ENCODE results near the gene AXIN1.
"Not testable (repeated sequence)": the region's sequence is repeated elsewhere in the genome, so short reads cannot be mapped to it uniquely, and the experiment has no call there.

The AXIN1 gene

DNA sequence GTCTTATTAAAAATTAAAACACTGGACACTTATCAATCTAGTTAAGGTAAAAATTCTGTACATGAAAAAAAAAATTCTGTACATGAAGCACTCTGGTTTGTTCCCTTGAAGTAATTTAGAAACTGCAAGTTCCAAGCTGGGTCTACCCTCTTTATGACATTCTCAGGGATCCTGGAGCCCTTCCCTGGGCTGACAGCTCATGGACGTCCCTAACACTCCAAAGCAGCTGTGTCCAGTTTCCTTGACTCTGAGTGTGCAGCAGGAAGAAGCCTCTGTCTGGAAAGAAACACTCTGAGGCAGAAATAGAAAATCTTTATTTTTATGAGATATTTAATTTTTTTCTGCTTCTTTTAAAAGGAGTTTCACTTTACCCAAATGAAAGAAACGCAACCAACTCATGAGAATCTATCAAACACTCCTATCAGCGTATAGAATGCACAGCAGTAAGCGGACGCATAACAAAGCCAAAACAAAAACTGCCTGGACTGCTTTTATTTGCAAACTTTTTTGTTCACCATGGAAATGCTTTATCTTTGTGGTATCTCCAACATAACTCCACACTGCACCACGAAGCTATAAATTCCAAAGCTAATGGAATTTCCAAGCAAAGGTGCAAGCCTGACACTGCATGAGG lies 21.2 kb downstream of the AXIN1 start:
- DNase-seq, result not testable (repeated sequence)

DNA sequence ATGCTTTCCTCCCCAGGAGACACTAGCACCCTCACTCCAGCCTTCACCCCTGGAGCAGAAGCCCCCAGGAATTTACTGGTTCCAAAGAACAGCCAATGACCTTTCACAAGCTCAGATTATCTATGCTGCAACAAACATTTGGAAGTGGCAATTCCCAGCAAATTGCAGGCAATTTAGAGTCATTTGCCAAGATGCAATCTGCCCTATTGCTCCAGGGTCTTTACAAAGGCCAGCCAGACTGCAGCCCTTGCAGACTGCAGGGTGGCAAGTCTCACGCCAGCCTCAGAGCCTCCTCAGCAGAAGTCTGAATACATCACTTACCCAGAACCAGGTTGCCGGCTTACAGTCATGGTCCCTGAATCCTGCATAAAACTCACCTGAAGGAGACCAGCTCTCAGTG lies 21.8 kb downstream of the AXIN1 start:
- no peak for DNase-seq

DNA sequence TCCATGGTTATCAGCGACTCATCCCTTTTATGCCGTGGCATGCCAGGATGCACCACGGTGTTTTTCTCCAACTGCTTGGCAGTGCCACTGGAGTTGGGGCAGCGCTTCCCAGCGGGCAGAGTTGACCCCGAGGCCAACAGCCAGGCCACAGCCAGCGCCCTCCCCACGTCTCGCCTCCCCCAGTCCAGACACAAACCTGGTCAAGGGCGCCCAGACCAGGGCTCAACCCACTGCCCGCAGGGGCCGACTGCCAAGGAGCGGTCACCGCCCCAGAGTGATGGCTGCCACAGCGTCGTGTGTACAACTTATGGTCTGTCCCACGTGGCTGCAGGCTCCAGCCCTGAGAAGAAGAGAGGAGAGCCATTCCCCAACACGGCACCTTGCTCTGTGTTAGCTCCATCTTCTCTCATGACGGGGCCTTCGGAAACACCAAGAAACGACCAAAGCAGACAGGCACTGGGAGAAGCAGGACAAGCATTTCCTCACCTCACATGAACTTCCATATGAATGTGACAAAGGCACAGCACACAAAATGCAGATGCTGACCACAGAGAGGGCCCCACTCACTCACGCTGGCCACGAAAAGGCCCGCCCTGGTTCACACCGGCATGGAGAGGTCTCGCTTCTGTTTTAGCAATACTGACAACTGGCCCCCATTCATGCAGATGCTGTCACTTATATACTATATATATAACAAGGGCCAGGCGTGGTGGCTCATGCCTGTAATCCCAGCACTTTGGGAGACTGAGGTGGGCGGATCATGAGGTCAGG lies 27.0 kb downstream of the AXIN1 start:
- DNase-seq, result no peak

DNA sequence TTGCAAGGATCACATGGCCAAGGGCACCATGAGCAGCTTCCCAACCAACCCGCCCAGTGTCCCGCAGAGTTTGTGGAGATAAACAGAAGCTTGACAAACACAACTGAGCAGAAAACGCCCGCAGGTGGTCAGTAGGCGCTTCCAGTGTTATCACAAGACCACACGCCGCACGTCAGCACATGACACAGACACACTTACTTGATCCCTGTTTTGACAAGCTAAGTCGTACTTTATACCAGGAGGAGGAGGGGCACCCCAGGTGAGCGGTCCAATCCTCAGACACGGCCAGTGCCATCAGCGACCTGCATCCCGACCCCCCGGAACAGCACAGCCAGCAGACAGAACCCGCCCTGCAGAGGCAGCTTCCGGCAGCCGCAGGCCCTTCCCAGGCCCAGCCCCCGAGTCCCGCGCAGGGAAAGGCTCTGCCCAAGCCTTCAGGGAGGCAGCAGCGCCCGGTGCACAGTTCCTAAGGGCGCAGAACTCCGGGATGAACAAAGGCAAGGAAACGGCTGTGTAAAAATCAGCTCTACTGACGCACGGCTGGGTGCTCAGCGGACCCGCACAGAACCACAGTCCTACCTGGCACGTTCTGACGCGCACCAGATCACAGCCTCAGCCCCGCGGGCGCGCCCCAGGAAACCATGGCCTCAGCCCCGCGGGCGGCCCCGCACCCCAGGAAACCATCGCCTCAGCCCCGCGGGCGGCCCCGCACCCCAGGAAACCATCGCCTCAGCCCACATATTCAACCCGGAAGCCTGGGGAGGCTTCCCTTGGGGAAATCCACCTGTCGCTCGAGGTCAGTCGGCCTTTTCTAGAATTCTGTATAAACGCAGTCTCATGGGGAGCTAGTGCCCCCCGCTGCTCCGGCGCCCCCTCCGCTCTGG lies 27.8 kb downstream of the AXIN1 start:
- DNase-seq, result peak; percentile 87

DNA sequence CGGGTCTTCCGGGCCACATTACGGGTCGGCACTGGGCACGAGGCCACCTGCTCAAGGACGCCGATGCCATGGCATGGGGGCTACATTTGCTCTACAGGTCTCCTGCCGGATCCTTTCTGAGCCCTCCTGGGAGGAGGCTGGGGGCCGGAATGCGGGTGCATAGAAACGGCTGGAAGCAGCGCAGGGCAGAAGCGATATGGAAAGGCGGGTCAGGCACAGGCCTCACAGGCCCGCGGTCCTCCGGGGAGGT lies 28.4 kb downstream of the AXIN1 start:
- DNase-seq, result no peak

DNA sequence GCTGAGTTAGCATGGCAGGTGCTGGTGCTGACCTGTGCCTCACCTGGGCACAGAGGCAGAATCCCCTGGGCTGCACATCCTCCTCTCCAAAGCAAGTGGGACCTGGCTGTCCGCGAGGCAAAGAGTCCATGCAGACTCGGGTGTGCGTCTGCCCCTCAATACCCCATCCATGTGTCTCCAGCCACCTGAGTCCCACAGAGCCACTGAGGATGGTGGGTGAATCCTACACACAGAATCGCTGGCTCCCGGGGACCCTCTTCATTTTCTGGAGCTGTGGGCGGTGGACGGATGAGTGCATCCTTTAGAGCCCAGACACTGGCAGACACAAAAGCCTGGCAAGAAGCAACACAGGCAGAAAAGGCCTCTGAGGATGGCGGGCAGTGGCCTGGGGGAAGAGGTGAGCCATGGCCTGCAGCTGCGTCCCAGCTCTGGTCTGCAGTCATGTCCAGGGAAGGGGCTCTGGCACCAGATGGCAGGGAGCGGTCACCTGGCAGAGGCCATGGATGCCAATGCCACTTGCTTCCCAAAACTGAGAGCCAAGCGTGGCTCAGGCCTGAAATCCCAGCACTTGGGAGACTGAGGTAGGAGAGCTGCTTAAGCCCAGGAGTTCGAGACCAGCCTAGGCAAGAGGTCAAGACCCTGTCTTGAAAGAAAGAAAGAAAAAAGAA lies 29.9 kb downstream of the AXIN1 start:
- DNase-seq, result no peak

DNA sequence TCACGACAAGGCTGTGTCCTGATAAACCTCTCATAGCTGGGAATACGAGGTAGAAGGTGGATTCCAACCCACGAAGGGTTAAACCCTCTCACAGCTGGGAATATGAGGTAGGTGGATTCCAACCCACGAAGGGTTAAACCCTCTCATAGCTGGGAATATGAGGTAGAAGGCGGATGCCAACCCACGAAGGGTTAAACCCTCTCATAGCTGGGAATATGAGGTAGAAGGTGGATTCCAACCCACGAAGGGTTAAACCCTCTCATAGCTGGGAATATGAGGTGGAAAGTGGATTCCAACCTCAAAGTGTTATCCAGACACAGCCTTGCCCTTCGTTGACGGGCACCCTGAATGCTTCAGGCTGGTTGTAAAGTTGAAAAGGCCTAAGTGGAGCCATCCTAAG lies 31.0 kb downstream of the AXIN1 start:
- no peak for DNase-seq

DNA sequence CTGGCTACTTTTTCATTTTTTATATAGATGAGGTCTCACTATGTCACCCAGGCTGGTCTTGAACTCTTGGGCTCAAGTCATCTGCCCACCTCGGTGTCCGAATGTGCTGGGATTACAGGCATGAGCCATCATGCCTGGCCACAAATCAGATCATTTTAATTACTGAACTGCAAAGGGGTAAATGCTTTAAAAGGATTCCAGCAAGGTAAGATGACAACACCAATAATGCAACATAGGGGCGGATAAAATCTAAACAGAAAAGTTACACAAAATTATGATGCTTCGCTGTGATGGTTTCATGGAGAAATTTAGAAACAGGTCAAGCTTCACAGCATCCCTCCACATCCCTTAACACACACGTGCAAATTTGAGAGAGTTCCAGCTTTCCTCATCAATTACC lies 32.3 kb downstream of the AXIN1 start:
- no peak for DNase-seq

DNA sequence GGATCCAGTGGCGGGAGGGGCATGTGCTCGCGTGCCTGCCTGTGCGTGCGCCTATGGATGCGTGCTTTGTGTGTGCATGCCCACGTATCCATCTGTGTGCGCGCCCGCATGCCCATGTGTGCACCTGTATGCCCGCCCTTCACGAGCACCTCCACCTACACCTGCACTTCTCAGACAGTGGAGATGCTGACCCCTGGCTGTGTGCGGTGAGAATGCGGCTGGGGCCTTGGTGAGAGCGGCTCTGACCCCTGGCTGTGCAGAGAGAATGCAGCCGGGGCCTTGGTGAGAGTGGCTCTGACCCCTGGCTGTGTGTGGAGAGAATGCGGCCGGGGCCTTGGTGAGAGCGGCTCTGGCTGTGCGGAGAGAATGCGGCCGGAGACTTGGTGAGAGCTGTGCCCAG lies 33.9 kb downstream of the AXIN1 start:
- DNase-seq, result no peak

DNA sequence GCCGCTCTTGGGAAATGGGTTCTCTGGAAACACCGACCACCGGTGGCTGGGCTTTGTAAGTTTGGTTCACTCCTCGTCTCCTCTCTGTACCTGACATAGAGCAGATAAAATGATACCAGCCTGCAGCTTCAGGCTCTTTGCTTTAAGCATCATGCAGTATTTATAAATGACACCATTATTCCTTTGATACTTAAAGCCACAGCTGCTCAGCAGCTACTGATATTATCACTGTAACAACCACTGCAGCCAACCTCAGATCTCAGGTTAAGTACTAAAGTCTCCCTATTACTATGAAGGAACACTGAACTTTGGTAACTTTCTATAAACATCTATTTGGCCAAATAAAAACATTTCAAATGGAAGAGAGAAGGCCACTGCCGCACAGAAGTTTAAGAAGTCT lies 34.9 kb downstream of the AXIN1 start:
- no peak for DNase-seq

DNA sequence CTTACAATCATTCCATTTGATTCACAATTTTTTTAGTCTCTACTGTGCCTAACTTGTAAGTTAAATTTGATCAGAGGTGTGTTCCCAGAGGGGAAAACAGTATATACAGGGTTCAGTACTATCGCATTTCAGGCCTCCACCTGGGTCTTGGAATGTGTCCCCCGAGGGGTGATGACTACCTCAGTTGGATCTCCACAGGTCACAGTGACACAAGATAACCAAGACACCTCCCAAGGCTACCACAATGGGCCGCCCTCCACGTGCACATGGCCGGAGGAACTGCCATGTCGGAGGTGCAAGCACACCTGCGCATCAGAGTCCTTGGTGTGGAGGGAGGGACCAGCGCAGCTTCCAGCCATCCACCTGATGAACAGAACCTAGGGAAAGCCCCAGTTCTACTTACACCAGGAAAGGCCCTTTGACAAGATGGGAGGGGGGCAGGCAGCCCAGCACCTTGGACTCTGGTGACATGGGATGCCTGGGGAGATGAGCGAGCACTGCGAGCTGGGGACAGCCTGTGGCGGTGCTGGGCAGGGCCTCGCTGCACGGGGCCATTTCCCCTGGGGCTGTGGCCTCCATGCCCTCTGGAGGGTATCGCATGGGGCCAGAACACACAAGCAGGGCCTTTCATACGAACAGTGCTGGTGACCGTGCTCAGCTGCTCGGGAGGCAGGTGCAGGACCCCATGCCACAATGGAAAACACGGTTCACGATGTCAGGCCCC lies 35.6 kb downstream of the AXIN1 start:
- no peak for DNase-seq

DNA sequence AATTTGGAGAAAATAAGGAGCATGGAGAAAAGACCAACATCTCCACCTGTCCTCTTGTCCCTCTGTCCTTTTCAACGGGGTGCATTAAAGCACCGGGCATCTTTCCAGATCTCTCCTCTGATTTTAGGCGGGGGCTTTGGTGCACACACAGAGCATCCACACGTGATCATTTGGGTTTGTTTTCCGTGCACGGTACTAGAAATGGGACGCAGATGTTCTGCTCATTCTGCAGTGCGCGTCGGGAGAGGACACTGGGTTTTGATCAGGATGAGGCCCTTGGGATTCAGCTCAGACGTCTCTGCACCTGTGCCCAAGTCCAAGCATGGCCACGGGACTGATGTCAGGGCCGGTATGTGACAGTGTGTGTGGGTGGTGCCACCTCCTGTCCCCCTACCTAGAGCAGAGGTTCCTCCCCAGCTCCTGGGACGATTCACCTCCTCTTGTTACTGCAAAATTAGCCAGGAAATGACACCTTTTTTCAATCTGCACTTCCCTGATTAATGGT lies 37.7 kb downstream of the AXIN1 start:
- DNase-seq, result no peak

DNA sequence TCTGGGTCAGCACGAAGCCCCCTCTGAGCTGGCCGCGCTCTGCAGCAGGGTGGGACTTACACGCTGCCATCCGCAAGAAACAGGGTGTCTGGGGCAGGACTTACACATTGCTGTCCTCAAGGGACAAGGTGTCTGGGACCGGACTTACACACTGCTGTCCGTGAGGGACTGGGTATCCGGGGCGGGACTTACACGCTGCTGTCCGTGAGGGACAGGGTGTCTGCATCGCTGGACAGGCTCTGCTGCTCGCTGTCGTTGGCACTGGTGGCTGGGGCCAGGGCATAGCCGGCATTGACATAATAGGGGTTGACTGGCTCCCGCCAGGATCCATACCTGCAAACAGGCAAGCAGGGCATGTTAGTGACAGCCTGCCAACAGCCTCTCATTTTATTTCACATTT lies 38.2 kb downstream of the AXIN1 start:
- no peak for DNase-seq

DNA sequence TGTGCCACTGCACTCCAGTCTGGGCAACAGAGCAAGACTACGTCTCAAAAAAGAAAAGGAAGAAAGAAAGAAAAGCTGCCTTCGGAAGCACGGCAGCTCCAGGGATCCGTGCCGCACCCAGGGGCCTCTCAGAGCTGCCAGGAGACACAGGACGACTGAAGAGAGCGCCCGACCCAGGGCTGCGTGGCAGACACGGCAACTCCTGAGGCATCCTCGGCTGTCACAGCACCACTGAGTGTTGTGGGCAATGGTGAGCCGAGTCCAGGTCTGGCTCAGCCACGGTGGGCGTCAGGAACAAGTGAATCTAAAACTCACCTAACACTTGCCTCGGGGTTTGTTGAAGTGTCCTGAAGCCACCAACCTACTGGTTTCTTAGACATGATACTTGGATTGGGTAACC lies 40.8 kb downstream of the AXIN1 start:
- no peak for DNase-seq

DNA sequence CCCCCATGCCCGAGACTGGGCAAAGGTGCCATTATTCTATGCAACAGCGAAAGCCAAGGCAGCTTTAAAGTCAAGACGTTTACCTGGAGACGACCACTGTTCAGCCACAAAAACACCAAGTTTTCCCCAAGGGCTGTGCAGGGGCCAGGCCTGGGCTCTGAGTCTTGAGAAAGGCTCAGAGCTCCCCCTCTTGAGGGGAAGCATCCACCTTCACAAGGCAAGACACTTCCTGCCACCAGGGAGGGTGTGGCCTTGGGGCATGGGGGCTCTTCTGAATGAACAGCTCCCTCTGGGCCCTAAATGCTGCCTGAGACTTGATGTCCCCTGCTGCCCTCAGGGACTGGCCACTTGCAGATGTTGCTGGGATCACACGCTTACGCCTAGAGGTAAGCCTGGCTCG lies 43.0 kb downstream of the AXIN1 start:
- DNase-seq, result no peak

DNA sequence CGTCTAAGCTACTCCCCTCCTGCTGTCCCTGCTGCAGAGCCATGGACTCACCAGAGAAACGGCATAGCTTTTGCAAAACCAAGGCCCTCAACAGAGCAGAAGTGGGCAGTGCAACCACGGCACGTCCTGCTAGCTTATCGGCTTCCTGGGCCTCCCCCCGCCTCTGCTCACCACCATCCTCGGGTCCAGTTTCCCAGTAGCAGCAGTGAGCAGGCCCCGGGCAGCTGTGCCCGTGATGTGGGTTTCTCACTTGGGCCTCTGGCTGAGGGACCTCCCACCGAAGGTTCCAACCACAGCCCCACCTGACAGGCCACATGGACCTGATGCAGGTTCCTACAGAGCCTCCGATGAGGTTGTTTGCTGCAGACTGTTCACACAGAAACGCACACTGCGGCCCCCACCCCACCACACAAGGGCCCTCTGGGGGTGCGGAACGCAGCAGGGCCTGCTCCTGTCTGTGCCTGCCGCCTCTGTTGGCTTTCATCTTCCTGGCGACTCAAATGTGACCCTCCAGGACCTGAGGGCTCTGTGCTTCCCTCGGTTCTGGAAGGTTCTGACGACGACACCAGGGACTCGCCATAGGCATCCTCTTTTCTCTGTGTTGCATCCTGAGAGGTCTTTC lies 44.7 kb downstream of the AXIN1 start:
- no peak for DNase-seq

DNA sequence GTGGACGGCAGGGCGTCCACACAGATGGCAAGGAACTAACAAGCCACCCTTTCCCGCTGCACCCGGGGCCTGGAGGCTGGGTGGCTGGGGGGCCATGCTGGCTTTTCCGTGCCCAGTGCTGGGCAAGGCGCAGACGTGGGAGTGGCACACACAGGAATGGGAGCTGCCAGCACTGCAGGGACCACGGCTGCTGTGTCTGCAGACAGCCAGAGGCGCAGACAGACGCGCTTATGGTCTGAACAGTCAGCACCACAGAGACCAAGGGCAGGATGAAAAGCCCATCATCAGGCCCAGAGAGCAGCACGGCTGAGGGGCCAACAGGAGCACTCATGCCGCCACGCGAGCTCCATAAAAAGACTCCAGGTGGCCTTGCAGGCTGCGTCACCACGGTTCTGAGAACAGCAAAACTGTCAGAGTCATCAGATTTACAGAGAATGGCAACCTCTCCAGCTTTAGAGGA lies 45.6 kb downstream of the AXIN1 start:
- no peak for DNase-seq

DNA sequence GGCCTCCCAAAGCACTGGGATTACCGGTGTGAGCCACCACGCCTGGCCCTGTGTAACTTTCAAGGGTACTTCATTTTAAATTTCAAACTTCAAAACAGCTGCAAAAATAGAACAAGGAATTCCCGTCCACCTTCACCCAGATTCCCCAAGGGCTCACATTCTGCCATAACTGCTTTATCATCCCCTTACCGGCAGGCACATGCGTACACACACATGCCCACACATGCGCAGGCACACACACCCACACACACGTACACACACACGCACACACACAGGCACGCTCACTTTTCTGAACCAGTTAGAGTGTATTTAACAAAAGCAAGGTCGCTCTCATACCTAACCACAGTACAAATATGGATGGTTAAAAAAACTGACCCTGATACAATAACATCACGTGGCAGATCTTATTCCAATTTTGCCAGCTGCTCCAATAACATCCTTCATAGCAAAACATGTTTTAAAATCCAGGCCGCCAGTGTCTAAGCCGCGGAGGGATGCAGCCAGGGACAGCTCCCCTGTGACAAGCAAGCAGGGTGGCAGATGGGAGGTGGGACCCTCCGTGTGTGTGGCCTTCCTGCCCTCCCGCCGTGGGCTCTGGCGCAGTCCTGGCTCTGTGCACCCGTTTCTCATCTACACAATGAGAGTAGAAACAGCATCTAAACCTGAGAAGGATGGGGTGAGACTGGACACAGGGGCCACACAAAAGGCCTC lies 46.5 kb downstream of the AXIN1 start:
- no peak for DNase-seq

DNA sequence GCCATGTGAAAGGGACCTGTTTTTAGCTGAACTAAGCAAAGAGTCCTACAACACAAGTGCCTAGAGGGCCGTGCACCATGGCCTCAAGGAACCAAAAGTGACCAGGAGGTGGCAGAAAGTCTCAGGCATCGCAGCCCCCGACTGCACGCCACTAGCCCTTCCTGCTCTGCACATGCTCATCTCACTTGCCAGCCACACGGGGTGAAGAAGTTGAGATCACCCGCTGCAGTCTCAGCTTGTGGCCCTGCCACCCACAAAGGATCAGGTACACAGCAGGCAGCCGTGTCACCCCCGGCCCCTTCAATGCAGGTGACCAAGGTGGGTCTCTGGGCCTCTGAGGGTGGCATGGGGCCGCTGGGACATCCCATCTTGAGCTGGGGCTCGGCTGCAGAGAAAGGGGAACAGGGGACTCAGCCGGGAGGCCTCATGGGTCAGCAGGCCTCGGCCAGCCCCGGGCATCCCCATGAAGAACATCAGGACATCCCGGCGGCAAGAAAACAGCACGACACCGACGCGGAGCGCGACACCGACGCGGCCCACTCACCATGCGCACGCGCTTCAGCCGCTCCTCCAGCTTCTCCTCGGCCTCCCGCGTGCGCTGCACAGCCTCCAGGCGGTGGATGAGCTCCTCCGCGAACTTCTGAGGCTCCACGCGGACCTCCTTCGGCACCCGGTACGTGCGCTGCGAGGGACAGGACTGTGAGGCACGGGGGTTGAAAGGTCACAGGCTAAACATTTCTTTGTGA lies 48.6 kb downstream of the AXIN1 start:
- DNase-seq, result no peak

DNA sequence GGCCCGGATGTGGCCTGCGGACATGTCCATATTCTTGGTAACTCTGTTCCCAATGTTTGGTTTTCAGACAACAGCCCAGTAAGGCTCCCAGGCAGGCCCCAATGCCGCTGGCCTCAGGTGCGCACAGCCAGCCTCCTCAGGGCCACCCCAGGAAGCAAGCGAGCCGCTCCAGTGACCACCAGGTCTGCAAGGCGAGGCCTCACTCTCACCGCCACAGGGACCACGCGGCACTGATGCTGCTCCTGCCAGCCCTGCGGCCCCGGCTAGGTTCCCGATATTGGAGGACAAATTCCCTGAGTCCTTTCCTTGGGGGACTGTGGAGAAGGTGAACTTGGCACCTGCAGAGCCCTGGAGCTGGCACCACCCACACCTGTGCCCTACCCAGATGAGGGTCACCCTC lies 50.6 kb downstream of the AXIN1 start:
- no peak for DNase-seq

DNA sequence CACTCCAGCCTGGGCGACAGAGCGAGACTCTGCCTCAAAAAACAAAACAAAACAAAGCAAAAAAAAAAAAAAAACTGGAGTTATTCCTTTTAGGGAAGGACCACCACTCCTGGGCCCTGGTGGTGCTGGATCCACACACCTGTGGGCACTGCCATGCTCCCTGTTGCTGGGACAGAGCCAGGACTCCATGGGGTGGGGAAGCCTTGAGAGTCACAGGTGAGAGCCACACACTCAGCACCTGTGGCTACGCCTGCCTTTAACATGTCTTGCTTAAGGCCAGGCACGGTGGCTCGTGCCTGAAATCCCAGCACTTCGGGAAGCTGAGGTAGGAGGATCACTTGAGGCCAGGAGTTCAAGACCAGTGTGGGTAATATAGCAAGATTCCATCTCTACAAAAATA lies 51.3 kb downstream of the AXIN1 start:
- DNase-seq, result no peak
